HG02642 (cell line): ENCODE data around the gene ANKRD53.

Experiments used
- ATAC-seq: cut with Tn5 transposase; IDR thresholded peaks from one replicate; pipeline ENCODE4 v1.9.1; 2021; ENCODE audit warnings: mild to moderate bottlenecking; ENCODE audit not compliant: unreplicated experiment, poor library complexity

Gene ANKRD53

DNA sequence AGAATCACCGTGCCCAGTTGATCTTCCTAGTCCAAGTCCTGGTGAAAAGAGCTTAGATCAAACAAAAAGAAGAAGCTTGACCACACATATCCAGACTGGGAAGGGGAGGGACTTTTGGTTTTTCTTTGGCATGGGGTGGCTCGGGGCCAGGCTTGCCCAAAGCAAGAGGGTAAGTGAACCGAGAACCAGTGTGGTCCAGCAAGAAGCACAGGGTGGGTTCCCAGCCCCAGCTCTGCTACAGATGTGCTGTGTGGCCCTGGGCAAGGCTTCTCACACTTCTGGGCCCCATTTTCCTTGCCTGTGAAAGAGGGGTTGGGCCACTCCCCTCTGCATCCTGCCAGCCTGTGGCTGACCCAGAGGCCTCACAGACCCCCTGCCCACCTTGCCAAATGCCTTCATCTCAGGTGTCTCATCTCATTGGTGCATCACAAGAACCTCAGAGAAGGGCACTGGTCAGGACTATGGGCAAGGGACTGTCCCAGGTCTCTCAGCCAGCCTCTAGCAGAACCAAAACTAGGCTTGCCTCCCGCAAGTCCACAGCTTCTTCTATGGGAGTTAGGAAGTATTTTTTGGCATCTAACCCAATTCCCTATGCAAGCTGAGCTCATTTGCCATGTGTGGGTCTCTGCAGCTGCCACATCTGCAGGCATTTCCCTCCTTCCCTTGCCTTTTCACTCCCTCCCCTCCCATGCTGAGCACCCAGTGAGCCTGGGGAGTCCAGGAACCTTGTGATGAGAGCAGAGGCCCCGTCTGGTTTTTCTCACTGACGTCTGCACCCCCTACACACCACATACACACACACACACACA, 35.8 kb upstream of the ANKRD53 start:
- no peak for ATAC-seq

- no peak for ATAC-seq
Measured at GRCh38 chr2:70943205-70943871, 35.1 kb upstream of the ANKRD53 start.

DNA sequence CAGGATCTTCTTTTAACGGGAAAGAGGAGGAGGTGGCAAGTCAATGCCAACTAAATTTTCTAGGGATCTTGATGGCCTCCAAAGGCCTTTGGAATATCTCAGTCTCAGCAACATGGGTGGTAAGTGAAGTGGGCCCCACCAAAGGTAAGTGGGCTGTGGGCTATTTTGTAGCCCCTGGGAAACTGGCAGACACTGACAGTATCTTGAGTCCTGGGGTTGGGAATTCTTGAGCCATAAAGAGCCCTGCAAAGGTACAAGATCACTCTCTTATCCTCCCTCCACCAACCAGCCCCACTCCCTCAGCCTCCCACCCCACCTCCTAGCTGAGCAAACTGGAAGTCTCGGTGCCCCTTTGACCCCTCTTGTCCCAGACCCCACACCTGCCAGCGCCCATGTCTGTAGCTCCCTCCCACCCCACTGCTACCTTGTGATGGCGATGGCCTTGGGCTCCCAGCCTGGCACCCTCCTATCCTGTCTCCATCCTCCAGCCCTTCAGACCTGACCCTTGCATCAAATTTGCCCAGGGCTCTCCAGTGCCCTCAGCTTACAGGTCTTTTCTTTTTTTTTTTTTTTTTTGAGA, 34.2 kb upstream of the ANKRD53 start:
- no peak for ATAC-seq

DNA sequence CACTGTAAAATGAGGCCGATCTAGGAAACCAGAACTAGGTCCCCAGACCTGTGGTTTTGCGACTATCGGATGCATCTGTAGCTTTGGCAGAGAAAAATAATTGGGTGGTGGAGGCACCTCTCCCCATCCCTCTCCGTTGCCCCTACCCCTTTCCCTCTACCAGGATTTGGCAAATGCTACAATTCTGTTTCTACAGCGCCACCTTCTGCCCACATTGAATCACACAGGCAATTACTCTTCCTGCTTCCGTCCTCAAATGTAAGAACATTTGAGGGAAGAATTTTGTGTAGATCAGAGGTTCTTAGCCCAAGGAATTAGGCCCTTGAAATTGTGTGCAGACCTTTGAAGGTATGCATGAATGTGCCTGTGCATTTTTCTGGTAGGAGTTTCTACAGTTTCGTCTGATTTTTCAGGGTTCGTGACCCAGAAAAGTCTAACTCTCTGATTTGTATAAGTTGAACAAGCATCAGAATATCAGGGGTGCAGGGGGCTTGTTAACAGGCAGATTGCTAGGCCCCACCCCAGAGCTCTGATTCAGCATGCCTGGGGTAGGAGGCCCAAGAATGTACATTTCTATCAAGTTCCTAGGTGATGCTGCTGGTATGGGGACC, 31.5 kb upstream of the ANKRD53 start:
- ATAC-seq = no peak

DNA sequence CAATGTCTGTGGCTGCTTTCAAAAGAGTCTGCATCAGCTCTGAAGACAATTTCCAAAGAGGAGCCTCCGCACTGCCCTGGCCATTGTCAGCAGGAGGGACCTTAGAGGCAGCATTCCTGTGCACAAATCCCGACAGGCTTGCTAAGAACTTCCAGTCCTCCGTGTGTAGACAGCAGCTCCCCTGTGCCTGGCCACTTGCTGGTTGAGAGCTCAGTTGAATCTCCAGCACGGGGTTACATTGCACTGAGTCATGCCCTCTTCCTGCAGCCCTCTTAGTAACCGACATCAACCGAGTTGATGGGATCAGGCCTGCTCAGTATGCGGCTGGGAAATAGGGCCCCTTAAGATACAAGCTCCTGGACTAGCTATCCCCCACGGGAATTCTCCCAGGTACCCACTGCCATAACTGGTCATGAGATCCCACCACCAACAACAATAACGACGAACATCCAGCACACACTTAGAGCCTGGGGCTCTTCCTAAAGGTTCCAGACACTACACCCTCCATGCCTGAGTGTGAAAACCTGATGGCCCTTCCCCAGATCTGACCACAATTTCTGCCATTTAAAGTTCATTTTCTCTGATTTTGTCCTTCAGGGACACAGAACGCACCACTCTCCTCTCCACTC, 30.8 kb upstream of the ANKRD53 start:
- ATAC-seq = no peak

GRCh38 chr2:70948337-70949003, 30.0 kb upstream of the ANKRD53 start:
- ATAC-seq = peak; percentile 93

- ATAC-seq = no peak
Measured at GRCh38 chr2:70949086-70949485, 29.3 kb upstream of the ANKRD53 start.

GRCh38 chr2:70954886-70955285, 23.5 kb upstream of the ANKRD53 start:
- no peak for ATAC-seq

- no peak for ATAC-seq
Measured at GRCh38 chr2:70956141-70956540, 22.3 kb upstream of the ANKRD53 start.

- ATAC-seq = no peak
Measured at GRCh38 chr2:70957798-70958197, 20.6 kb upstream of the ANKRD53 start.

DNA sequence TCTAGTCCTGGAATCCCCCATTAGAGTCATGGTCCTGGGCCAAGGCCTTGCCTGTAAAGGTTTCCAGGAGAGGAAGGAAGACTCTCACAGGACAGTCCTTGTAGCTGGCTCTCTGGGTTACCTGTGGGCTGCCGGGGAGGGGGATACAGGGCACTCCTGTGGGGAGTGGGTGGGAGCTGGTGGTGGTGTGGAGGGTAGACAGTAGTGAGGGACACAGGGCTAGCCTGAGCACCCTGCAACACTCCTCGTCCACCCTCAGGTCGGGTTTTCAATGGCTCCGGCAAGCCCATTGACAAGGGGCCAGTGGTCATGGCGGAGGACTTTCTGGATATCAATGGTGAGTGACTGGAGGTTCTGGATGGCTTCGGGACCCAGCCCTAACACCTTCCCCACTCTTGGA, 19.7 kb upstream of the ANKRD53 start:
- no peak for ATAC-seq

DNA sequence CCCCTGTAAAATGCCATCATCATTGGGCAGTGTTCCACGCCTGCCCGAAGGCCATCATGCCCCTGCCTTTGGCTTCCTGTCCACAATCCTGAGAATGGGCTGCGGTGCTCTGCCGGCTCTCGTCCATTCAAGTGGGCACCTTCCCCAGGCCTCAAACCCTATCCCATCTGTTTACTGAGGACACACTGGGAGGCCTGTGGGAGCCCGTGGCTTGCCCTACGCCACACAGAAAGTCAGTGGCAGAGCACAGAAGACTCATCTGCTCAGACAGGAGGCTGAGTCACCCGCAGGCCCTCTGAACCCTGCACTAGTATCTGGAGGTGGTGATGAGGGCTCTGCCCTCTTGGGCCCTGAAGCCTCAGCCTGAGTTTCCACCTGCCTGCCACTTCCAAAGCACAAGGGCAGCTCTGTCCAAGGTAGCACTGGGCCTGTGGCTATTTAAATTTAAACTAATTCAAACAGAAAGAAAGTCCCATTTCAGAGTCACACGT, 19.1 kb upstream of the ANKRD53 start:
- no peak for ATAC-seq

DNA sequence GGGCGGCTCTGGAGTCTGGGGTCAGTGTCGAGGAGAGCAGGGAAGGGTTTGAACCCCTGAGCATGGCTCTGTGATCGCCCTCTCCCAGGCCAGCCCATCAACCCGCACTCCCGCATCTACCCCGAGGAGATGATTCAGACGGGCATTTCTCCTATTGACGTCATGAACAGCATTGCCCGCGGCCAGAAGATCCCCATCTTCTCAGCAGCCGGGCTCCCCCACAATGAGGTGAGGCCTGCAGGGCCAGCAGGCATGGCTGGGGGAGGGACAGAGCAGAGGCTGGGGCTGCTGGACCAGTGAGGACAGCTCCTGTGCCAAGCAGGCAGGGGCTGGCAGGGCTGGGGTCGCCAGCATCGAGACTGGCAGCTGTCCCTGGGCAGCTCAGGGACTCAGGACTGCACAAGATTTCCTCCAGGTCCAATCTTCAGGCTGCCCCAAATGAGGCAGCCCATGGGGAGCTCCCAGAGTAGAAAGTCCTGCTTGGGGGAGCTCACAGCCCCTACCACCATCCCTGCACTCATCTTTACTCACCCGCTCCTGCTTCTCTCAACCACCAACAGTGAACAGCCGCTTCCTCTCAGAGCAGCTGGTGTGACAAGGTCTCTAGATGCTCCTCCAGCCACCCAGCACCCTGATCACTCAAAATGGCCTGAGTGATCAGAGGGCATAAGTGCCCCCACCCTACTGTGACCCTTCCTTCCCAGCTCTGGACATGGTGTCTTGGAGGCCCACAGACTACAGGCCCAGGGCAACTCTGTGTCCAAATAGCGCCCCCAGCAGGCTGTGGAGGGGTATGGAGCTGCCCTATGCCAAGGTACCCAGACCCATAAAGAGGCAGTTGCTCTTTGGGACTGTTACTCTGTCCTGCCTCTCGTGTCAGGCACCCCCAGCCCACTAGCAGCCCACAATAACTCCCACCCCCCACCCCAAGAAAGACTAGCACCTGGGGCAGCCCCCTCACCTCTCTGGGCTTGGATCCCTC, 18.3 kb upstream of the ANKRD53 start:
- no peak for ATAC-seq

DNA sequence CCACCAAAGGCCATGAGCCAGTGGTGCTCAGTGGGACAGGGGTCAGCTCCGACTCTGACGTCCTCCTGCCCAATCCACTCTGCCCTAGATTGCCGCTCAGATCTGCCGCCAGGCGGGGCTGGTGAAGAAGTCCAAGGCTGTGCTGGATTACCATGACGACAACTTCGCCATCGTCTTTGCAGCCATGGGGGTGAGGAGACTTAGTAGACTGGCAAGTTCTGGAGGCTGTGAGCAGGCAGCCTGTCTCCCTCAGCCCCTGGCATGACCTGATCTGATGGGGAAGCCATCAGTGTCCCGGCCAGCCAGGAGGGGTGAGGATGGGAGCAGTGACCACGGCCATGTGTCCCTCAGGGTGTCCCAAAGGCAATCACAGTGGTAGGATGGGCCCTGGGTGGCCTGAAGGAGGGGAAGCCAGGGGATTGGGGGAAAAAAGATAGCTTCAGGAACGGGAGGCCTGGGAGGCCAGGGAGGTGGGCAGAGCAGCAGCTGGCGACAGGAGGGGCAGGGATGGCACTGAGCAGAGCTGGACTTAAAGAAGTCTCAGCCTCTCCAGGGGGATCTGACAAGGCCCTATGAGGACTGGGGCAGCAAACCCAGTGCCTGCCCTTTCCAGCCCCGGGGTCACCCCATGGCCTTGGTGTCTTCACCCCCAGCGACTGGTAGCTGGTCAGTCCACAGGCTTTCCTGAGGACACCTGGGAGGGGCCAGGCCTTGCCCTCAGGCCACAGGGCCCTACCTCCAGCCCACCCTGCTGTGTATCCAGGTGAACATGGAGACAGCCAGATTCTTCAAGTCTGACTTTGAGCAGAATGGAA, 17.4 kb upstream of the ANKRD53 start:
- no peak for ATAC-seq

DNA sequence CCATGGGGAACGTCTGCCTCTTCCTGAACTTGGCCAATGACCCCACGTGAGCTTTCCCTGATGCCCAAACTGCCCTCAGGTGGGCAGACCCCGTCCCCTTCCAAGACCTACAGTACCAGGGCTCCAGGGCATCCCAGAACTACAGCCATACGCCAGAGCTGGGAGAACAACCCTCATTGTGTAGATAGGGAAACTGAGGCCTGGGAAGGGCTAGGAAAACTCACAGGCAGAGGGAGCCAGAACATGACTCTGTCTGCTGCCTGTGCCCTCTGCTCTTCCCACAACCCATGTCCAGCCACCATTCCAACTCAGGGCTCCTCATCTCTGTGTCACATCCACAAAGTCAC, 16.8 kb upstream of the ANKRD53 start:
- no peak for ATAC-seq

- ATAC-seq = no peak
Measured at GRCh38 chr2:70962211-70962884, 16.1 kb upstream of the ANKRD53 start.
